ENCODE measurements around the gene C1orf105. TPM values are rescaled to one million over a fixed set of nuclear protein-coding genes. Genes with fewer than 3 reads are reported as not detected.
A peak's percentile ranks its signal among the peaks of the same experiment; 100 is the strongest.

The C1orf105 gene
- total and polyA plus RNA-seq, 10 of the 15 experiments (the other 5 are each of a cell fraction or from before 2014, with no cell fraction given), result not detected

DNA sequence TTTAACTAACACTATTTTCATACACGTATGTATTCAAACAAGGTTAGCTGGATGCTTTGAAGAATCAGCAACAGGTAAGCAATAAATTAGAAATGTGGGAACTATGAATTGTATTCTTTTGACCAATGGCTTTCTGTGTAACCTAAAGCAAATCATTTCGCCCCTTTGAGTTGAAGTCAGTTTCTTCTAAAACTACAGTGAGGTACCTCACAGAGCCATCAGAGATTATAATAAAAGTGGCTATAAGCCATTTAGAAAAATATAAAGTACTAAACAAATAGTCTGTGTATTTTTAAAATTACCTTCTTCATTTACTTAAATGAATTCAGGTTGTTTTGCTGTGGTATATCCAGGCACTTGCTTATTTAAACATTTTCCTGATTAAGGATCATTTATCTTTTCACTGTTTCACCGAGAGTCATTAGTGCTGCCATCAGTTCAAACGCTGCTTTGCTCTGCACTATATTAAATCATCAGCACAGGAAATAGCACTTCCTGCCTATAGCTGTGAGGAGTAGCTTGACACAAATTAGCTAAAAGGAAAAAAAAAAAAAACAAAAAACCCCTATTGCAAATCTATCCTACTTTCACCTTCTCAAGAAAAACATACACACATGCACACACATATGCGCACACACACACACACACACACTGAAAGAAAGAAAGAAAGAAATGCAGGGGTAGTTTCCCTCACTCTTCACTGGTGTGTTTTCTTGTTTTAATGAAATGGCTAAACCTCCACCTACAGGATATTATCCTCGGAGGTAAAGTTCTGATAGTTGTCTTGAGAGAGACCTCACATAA is 39.8 kb upstream of the C1orf105 start (continued):
- no peak for TF ChIP-seq EGR1 (IDR thresholded peaks at IDR 0.05; ENCODE audit: borderline replicate concordance in 1 of 2, low read depth in 2 of 2, low read length in 2 of 2)
- TF ChIP-seq NFXL1 (IDR thresholded peaks at IDR 0.05; ENCODE audit: borderline replicate concordance), result no peak
- TF ChIP-seq MEF2A (IDR thresholded peaks at IDR 0.05; ENCODE audit: insufficient read depth, low read depth, low read length), result peak; percentile 78
- TF ChIP-seq MTA2 (IDR thresholded peaks at IDR 0.05; ENCODE audit: low read depth), result peak; percentile 83; the same call in 1 of the 2 replicates
- TF ChIP-seq EED (IDR thresholded peaks at IDR 0.05; ENCODE audit: low read depth), result no peak
- 0 out of 2 replicates have a peak, but pooled peaks have one; percentile 19 for TF ChIP-seq SMARCA5 (IDR thresholded peaks at IDR 0.05)
- TF ChIP-seq NBN (IDR thresholded peaks at IDR 0.05), result peak; percentile 96
- TF ChIP-seq ZNF24 (IDR thresholded peaks at IDR 0.05), result peak; percentile 50; the same call in 1 of the 2 replicates
- TF ChIP-seq BHLHE40 (IDR thresholded peaks at IDR 0.05; ENCODE audit: borderline replicate concordance in 1 of 2, low read depth in 2 of 2, low read length in 1 of 2), result peak; percentile 21 to 69; a peak in 1 of 4 replicates
- no peak for TF ChIP-seq SMAD5 (IDR thresholded peaks at IDR 0.05; ENCODE audit: low read depth)
- peak; percentile 50; the same call in 1 of the 2 replicates for TF ChIP-seq TAF1 (IDR thresholded peaks at IDR 0.05; ENCODE audit: borderline replicate concordance, low read depth, low read length)
- no peak for TF ChIP-seq EZH2 (IDR thresholded peaks at IDR 0.05; ENCODE audit: borderline replicate concordance, control insufficient read depth, low read depth, low read length)
- TF ChIP-seq, protein P1, sequence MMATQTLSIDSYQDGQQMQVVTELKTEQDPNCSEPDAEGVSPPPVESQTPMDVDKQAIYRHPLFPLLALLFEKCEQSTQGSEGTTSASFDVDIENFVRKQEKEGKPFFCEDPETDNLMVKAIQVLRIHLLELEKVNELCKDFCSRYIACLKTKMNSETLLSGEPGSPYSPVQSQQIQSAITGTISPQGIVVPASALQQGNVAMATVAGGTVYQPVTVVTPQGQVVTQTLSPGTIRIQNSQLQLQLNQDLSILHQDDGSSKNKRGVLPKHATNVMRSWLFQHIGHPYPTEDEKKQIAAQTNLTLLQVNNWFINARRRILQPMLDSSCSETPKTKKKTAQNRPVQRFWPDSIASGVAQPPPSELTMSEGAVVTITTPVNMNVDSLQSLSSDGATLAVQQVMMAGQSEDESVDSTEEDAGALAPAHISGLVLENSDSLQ (IDR thresholded peaks at IDR 0.05), result peak; percentile 64
- TF ChIP-seq RAD21 (IDR thresholded peaks at IDR 0.05; ENCODE audit: insufficient read depth, low read depth, low read length), result peak; percentile 27; the same call in 1 of the 2 replicates
- no peak for TF ChIP-seq IRF4 (IDR thresholded peaks at IDR 0.05; ENCODE audit: low read depth, low read length)
- no peak for TF ChIP-seq CBX3 (IDR thresholded peaks at IDR 0.05; ENCODE audit: borderline replicate concordance, low read depth)
- no peak for TF ChIP-seq HCFC1 (IDR thresholded peaks at IDR 0.05; ENCODE audit: low read length)
- TF ChIP-seq ZNF384 (IDR thresholded peaks at IDR 0.05; ENCODE audit: borderline replicate concordance, low read depth, low read length), result peak; percentile 97
- TF ChIP-seq ZBED1 (IDR thresholded peaks at IDR 0.05; ENCODE audit: borderline replicate concordance), result no peak
- no peak for TF ChIP-seq NFYB (IDR thresholded peaks at IDR 0.05; ENCODE audit: insufficient read depth, low read depth, low read length)
- peak; percentile 66 for TF ChIP-seq FOXM1 (IDR thresholded peaks at IDR 0.05; ENCODE audit: low read depth, low read length)
- no peak for TF ChIP-seq RCOR1 (conservative IDR thresholded peaks at IDR 0.05; ENCODE audit: low read depth, low read length)
- no peak for TF ChIP-seq MYC (IDR thresholded peaks at IDR 0.05; ENCODE audit: insufficient read depth, insufficient read length, insufficient replicate concordance, low read length, severe bottlenecking)
- no peak for TF ChIP-seq RB1 (IDR thresholded peaks at IDR 0.05; ENCODE audit: borderline replicate concordance)
- TF ChIP-seq, protein P2, sequence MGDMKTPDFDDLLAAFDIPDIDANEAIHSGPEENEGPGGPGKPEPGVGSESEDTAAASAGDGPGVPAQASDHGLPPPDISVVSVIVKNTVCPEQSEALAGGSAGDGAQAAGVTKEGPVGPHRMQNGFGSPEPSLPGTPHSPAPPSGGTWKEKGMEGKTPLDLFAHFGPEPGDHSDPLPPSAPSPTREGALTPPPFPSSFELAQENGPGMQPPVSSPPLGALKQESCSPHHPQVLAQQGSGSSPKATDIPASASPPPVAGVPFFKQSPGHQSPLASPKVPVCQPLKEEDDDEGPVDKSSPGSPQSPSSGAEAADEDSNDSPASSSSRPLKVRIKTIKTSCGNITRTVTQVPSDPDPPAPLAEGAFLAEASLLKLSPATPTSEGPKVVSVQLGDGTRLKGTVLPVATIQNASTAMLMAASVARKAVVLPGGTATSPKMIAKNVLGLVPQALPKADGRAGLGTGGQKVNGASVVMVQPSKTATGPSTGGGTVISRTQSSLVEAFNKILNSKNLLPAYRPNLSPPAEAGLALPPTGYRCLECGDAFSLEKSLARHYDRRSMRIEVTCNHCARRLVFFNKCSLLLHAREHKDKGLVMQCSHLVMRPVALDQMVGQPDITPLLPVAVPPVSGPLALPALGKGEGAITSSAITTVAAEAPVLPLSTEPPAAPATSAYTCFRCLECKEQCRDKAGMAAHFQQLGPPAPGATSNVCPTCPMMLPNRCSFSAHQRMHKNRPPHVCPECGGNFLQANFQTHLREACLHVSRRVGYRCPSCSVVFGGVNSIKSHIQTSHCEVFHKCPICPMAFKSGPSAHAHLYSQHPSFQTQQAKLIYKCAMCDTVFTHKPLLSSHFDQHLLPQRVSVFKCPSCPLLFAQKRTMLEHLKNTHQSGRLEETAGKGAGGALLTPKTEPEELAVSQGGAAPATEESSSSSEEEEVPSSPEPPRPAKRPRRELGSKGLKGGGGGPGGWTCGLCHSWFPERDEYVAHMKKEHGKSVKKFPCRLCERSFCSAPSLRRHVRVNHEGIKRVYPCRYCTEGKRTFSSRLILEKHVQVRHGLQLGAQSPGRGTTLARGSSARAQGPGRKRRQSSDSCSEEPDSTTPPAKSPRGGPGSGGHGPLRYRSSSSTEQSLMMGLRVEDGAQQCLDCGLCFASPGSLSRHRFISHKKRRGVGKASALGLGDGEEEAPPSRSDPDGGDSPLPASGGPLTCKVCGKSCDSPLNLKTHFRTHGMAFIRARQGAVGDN (IDR thresholded peaks at IDR 0.05), result 0 out of 2 replicates have a peak, but pooled peaks have one; percentile 22

Measured in GM12878 (cell line).